Measurements from ENCODE around the gene RIMBP2. TPM values are rescaled to one million over a fixed set of nuclear protein-coding genes. Genes with fewer than 3 reads are reported as not detected.

The RIMBP2 gene
- total RNA-seq, 1 donor from 2014 or later = 20.5 TPM

- Mint-ChIP-seq H3K9me3 (ENCODE audit: unreplicated experiment) (peaks cover 18% of the 10 kb centered on the region), H3K4me3 (ENCODE audit: unreplicated experiment) (no peak overlapping the region), H3K36me3 (ENCODE audit: unreplicated experiment) (peaks cover 19% of the 10 kb centered on the region), H3K27ac (ENCODE audit: unreplicated experiment) (no peak overlapping the region), H3K4me1 (ENCODE audit: low read depth, unreplicated experiment) (peaks cover 4% of the 10 kb centered on the region), H3K27me3 (ENCODE audit: unreplicated experiment) (peaks cover 1% of the 10 kb centered on the region)
- DNase-seq = no peak
- TF ChIP-seq CTCF (IDR thresholded peaks at IDR 0.05; ENCODE audit: partially characterized antibody, unreplicated experiment) = no peak
Observed at GRCh38 chr12:130667421-130667960, 48.6 kb downstream of the RIMBP2 start.

GRCh38 chr12:130666645-130667044 is 49.5 kb downstream of the RIMBP2 start:
- Mint-ChIP-seq H3K27me3 (ENCODE audit: unreplicated experiment) (peaks cover 1% of the 10 kb centered on the region), H3K36me3 (ENCODE audit: unreplicated experiment) (peaks cover 19% of the 10 kb centered on the region), H3K4me1 (ENCODE audit: low read depth, unreplicated experiment) (peaks cover 4% of the 10 kb centered on the region), H3K9me3 (ENCODE audit: unreplicated experiment) (peaks cover 18% of the 10 kb centered on the region), H3K4me3 (ENCODE audit: unreplicated experiment) (no peak overlapping the region), H3K27ac (ENCODE audit: unreplicated experiment) (no peak overlapping the region)
- no peak for TF ChIP-seq CTCF (IDR thresholded peaks at IDR 0.05; ENCODE audit: partially characterized antibody, unreplicated experiment)
- DNase-seq = no peak

GRCh38 chr12:130665753-130666152 is 50.3 kb downstream of the RIMBP2 start:
- H3K27me3 Mint-ChIP-seq (ENCODE audit: unreplicated experiment) = peaks cover 2% of the 10 kb centered on the region
- H3K4me1 Mint-ChIP-seq (ENCODE audit: low read depth, unreplicated experiment) = peaks cover 4% of the 10 kb centered on the region
- TF ChIP-seq CTCF (IDR thresholded peaks at IDR 0.05; ENCODE audit: partially characterized antibody, unreplicated experiment) = no peak
- DNase-seq = no peak
- peaks cover 20% of the 10 kb centered on the region for H3K9me3 Mint-ChIP-seq (ENCODE audit: unreplicated experiment)
- no peak overlapping the region for H3K4me3 Mint-ChIP-seq (ENCODE audit: unreplicated experiment)
- H3K27ac Mint-ChIP-seq (ENCODE audit: unreplicated experiment) = no peak overlapping the region
- H3K36me3 Mint-ChIP-seq (ENCODE audit: unreplicated experiment) = peaks cover 14% of the 10 kb centered on the region

- Mint-ChIP-seq H3K9me3 (ENCODE audit: unreplicated experiment) (peaks cover 20% of the 10 kb centered on the region), H3K36me3 (ENCODE audit: unreplicated experiment) (peaks cover 14% of the 10 kb centered on the region), H3K27me3 (ENCODE audit: unreplicated experiment) (peaks cover 4% of the 10 kb centered on the region), H3K4me3 (ENCODE audit: unreplicated experiment) (no peak overlapping the region), H3K4me1 (ENCODE audit: low read depth, unreplicated experiment) (peaks cover 4% of the 10 kb centered on the region), H3K27ac (ENCODE audit: unreplicated experiment) (no peak overlapping the region)
- no peak for DNase-seq
- no peak for TF ChIP-seq CTCF (IDR thresholded peaks at IDR 0.05; ENCODE audit: partially characterized antibody, unreplicated experiment)
Observed at GRCh38 chr12:130664772-130665171, 51.3 kb downstream of the RIMBP2 start.

- no peak overlapping the region for H3K4me3 Mint-ChIP-seq (ENCODE audit: unreplicated experiment)
- no peak for TF ChIP-seq CTCF (IDR thresholded peaks at IDR 0.05; ENCODE audit: partially characterized antibody, unreplicated experiment)
Observed at GRCh38 chr12:130664252-130664651, 51.8 kb downstream of the RIMBP2 start.

More at GRCh38 chr12:130664252-130664651, 51.8 kb downstream of the RIMBP2 start:
- Mint-ChIP-seq H3K36me3 (ENCODE audit: unreplicated experiment) (peaks cover 14% of the 10 kb centered on the region), H3K4me1 (ENCODE audit: low read depth, unreplicated experiment) (peaks cover 4% of the 10 kb centered on the region), H3K27me3 (ENCODE audit: unreplicated experiment) (peaks cover 2% of the 10 kb centered on the region), H3K27ac (ENCODE audit: unreplicated experiment) (no peak overlapping the region), H3K9me3 (ENCODE audit: unreplicated experiment) (peaks cover 20% of the 10 kb centered on the region)
- DNase-seq = no peak

All from glutamatergic neuron (in vitro differentiated cells).